G401.6 (cell line): ENCODE data around the gene RIPK4.

Experiments used
- FAIRE-seq: peaks from 2 replicates; lab custom pipeline; 2012; peaks lifted over from hg19 to GRCh38; lab: Jason Lieb, UNC

Gene RIPK4

GRCh38 chr21:41753006-41753898 is 13.6 kb downstream of the RIPK4 start:
- FAIRE-seq, result no peak

DNA sequence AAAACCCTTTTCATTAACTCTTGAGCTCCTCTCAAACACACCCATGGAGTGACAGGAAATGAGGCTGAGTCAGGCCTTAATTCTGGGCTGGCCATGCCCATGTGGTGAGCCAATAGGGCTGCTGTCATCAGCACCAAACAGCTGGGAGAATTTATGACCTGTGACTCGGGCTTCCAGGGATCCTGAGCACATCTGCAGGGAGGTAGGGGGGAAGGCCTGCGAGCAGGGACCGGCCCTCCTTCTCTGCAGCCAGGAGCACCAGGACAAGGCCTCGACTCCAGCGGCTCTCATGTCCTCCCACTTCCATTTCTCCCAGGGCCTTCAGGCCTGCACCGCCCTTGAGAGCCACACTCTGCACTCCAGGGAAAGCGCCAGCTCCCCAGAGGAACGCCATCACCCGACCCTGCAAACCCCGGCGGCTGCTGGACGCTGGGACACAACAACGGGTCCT is 14.6 kb downstream of the RIPK4 start:
- FAIRE-seq, result no peak

- FAIRE-seq, result no peak
These were observed 15.2 kb downstream of the RIPK4 start for GRCh38 chr21:41751611-41752011.

DNA sequence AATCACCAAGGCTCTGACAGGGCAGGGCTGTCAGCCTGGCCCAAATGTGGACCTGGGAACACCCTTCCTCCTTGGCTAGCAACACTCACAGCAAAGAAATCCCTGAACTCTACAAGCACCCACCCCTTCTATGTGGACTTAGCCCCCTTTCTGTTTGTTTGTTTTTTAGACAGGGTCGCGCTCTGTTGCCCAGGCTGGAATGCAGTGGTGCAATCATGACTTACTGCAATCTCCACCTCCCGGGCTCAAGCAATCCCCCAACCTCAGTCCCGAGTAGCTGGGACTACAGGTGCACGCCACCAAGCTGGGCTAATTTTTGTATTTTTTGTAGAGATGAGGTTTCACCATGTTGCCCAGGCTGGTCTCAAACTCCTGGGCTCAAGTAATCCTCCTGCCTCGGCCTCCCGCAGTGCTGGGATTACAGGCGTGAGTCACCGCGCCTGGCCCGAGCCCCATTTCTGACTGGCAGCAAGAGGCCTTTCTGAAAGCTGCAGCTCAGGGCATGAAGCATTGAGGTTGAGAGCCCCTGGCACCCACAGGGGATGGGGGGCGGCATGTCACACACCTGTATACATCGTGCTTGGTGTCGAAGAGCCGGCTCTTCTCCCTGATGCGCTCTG is 16.2 kb downstream of the RIPK4 start:
- no peak for FAIRE-seq

DNA sequence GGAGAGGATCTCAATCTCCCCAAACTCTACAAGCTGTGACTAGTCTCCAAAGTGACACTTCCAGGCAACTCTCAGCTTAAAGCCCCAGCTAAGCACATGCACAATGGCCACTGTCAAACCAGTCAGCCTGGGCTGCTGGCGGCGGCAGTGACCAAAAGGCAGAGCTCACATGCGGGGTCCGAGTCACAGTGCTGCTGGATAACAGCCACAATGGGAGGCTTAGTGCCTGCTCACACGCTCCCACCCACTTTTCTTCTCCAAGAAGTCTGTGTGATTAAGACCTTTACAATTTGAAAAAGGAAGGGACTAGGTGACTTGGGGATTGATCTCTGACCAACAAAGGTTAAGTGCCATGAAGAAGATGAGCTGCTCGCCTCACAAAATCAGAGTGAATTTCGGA is 16.8 kb downstream of the RIPK4 start:
- FAIRE-seq, result no peak

GRCh38 chr21:41749286-41749685 is 17.6 kb downstream of the RIPK4 start:
- FAIRE-seq, result no peak

- FAIRE-seq, result no peak
These were observed 18.7 kb downstream of the RIPK4 start for GRCh38 chr21:41747943-41748738.

DNA sequence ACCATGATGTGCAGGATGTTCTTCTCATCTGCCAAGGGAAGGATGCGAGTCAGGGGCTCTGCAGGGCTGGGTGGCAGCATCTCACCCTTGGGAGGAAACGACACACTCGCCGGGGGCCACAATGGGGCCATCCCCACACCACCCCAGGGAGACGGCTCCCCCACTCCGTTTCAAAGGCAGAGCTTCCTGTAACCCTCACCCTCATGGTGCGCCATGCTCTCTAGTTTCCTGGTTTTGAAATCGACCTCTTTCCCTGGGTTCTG is 20.2 kb downstream of the RIPK4 start:
- no peak for FAIRE-seq

DNA sequence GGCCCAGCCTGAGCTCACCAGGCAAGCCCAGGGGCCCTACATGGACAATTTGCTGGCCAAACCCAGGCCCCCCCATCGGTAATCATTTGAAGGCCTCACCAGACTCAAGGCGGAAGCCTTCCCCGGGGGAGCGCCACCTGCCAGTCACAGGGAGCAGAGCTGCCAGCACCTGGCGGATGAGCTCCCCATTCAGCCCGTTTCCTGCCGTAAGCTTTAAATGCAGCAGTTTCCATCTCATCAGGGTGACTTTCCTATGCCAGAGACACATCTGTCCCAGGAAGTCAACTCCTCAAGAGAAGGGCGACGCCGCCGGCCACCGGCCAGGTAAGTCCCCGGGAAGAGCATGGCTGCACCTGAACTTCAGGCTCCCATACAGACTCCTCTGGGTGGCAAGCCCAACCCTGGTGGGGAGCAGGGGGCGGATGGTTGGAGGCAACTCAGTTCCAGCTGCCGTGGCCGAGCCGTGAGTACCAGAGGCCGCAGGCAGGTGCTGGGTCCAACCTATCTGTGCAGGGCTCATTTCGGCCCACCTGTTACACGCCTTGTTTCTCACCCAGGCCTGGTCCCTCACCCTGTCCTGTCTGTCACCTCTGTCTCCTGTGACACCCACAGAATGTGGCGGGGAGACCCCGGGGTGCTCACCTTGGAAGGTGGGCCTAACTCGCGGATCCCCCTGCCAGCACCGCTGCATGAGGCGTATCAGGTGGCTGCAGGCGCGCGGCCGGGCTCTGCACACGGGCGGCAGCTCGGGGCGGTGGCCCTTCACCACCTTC is 20.7 kb downstream of the RIPK4 start:
- FAIRE-seq, result no peak

DNA sequence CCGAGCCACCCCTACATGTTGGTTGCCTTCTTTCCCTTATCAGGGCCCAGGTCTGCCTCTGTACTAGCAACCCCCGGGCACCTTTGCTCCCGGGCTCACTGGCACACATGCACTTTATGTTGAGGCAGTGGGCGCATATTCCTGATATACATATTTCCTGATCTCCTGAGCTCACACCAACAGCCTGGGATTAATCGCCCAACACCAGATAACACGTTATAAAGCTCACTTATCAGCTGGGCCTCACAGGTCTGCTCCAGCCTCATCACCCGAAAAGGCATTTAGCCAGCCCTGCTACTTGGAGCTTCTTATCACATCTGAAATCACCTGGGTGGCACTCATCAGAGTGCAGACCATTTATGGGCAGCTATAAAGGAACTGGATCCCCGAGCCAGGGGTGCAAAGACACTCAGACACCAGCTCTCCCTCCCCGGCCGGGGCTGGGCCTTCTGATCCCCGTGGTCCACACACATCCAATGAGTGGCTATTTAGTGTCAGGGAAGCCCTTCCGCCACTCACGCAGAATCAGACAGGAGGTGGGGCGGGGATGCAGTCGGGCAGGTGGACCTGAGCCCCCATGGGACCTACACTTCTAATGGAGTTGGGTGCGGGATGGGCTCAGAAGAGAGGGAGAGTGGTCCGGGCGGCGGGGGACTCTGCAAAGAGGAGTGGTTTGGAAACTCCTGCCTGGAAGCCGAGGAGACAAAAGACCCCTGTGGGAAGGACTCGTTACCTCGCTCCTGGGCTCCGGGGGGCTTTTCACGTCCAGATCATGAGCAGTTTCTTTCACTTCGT is 21.6 kb downstream of the RIPK4 start:
- no peak for FAIRE-seq

- no peak for FAIRE-seq
These were observed 22.6 kb downstream of the RIPK4 start for GRCh38 chr21:41744028-41744930.

- FAIRE-seq, result no peak
These were observed 23.4 kb downstream of the RIPK4 start for GRCh38 chr21:41743321-41744027.

- no peak for FAIRE-seq
These were observed 24.6 kb downstream of the RIPK4 start for GRCh38 chr21:41742073-41742875.

GRCh38 chr21:41741253-41742072 is 25.4 kb downstream of the RIPK4 start:
- no peak for FAIRE-seq

DNA sequence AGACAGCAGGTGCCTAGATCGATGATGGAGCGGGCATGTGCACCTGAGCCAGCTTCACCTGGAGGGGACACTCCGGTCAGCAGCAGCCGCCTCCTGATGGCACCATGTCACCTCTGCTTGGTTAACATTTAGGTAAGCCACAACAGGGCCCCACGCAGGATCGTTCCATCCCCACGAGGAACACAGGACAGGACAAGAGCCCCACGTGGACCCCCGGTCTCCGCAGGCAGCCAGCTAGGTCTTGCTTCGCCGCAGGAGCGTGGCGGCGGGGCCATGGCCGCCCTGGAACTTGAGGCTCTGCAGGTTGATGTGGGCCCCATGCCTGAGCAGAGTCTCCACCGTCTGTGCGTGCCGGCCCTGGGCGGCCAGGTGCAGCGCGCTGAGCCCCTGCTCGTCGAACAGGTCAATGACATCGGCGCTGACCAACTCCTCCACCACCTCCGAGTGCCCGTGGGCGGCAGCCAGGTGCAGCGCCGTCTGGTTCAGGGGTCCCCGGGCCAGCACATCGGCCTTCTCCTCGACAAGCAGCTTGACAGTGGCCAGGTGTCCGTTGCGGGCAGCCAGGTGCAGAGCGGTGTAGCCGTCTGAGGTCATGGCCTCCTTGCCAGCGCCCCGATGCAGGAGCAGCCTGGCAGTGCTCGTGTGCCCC is 26.1 kb downstream of the RIPK4 start:
- no peak for FAIRE-seq

DNA sequence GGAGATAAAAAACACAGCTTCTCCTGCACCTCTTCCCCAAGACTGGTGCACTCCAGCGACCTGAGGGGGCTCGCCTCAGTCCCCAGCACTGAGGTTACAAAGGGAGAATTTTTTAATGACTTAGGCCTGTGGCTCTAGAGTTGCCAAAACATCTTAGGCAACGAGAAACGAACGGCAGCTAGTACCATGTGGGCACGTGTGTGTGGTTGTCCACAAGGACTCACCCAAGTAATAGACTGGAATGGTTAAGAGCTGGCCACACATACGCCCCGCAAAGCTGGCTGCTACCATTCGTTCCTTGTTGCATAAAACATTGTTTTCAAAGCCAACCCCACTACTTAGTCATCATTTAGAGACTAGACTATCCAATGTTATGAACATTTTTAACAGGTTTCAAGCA is 26.9 kb downstream of the RIPK4 start:
- FAIRE-seq, result no peak

DNA sequence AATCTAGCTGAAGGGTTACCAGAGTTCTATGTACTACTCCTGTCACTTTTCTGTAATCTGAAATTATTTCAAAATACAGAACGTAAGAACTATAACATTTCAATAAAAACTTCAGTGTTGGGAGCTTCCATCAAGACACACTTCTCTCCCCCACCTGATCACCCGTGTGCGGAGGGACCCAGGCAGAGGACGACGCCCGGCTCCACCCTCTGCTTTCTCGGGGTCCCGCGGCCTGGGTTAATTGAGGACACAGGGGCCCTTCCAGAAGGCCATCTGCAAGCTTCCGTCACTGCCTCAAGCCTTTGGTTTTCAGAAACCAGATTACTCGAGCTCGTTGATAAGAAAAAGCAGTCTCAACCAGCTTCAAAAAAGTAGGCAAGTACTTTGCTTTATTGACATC is 27.8 kb downstream of the RIPK4 start:
- no peak for FAIRE-seq
